DMS79 (cell line): ENCODE measurements around the gene LCORL.
"Not testable (repeated sequence)": the region's sequence is repeated elsewhere in the genome, so short reads cannot be mapped to it uniquely, and the experiment has no call there.

Experiments
- DNase-seq: peaks from one replicate; lab custom pipeline; 2025; lab: John Stamatoyannopoulos, UW

The LCORL gene

DNA sequence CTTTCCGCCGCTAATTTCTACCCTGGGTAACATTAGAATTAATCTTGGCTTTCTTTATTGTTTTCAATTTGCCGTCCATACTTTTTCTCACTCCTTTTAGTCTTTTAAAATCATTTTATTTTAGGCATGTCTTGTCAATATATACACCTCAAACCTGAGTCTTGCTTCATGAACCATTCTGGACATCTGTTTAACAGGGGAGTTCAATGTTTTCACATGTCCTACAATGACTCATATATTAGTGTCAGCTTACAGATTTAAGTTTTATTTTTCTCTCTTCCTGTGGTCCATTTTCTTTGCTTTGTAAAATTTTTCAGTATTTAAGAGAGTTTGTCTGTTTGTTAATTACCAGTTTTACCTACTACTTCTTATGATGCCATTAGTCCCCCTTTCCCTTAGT is 89.5 kb downstream of the LCORL start:
- DNase-seq = no peak

DNA sequence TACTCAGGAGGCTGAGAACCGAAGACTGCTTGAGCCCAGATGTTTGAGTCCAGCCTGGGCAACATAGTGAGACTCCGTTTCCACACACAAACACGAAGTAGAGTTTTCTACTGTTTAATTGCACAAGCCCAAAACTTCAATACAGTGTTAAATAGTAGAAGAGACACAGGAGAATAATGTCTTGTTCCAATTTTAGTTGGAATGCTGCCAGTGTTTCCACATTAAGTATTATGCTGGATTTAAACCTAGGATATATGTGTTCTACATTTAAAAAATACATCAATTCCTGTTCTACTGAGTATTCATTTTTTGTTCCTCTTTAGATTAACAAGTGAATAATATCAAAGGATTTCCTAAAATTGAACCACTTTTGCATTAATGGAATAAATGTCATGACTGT is 91.3 kb downstream of the LCORL start:
- DNase-seq = no peak

DNA sequence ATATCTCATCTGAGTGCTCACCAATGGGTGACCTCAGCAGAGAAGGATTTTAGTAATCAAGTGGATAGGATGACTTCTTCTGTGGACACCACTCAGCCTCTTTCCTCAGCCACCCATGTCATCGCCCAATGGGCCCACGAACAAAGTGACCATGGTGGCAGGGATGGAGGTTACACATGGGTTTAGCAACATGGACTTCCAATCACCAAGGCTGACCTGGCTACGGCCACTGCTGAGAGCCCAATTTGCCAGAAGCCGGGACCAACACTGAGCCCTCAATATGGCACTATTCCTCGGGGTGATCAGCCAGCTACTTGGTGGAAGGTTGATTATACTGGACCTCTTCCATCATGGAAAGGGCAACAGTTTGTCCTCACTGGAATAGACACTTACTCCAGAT is 97.4 kb downstream of the LCORL start:
- no peak for DNase-seq

DNA sequence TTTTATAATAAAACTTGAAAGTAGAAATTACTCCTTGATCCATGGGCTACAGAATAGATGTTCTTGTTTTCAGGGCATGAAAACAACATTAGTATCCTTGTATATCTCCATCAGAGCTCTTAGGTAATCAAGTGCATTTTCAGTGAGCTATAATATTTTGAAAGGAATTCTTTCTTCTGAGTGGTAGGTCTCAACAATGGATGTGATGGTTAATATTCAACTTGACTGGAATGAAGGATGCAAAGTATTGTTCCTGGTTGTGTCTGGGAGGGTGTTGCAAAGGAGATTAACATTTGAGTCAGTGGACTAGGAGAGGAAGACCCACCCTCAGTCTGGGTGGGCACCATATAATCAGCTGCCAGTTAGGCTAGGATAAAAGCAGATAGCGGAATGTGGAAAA is 100.1 kb downstream of the LCORL start:
- no peak for DNase-seq

DNA sequence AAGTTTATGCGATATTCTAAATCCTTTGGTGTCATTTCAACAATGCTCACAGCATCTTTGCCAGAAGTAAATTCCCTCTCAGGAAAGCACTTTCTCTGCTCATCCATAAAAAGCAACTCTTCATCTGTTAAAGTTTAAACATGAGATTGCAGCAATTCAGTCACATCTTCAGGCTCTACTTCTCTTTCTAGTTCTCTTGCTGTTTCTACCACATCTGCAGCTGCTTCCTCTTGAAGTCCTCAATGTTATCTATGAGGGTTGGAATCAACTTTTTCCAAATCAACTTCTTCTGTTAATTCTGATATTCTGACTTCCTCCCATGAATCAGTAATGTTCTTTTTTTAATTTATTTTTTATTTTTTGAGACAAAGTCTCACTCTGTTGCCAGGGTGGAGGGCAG is 100.9 kb downstream of the LCORL start:
- no peak for DNase-seq

DNA sequence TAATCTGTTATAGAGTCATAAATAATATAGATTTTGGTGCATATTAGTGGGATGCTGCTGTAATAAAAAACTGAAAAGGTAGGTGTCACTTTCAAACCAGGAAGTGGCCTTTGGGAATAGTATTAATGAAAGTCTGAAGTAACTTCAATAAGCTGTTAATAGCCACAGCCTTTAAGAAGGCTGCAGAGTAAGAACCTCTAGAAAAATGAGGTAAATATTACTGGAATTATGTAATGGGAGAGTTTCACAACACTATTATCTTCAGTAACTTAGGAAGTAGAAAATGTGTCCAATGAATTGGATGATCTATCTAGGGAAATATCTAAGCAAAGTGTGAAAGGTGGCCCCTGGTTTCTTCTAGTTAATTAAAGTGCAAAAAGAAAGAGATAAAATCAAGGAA is 106.1 kb downstream of the LCORL start:
- no peak for DNase-seq

DNA sequence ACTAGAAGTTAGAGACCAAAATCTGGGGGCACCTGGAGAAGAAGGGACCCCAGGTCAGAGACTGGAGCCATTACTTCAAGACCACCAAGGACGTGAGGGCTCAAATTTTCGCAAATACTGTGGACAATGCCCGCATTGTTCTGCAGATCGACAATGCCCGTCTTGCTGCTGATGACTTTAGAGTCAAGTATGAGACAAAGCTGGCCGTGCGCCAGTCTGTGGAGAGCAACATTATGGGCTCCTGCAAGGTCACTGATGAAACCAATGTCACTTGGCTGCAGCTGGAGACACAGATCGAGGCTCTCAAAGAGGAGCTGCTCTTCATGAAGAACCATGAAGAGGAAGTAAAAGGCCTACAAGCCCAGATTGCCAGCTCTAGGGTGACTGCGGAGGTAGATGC is 109.5 kb downstream of the LCORL start:
- DNase-seq = no peak

DNA sequence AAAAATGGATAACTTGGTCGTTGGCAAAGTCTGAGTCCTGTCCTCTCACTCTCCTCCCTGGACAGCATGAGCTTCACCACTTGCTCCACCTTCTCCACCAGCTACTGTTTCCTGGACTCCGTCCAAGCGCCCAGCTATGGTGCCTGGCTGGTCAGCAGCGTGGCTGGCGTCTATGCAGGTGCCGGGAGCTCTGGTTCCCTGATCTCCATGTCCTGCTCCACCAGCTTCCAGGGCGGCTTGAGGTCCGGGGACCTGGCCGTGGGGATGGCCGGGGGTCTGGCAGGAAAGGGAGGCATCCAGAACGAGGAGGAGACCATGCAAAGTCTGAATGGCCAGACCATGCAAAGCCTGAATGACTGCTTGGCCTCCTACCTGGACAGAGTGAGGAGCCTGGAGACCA is 109.9 kb downstream of the LCORL start:
- DNase-seq = no peak

DNA sequence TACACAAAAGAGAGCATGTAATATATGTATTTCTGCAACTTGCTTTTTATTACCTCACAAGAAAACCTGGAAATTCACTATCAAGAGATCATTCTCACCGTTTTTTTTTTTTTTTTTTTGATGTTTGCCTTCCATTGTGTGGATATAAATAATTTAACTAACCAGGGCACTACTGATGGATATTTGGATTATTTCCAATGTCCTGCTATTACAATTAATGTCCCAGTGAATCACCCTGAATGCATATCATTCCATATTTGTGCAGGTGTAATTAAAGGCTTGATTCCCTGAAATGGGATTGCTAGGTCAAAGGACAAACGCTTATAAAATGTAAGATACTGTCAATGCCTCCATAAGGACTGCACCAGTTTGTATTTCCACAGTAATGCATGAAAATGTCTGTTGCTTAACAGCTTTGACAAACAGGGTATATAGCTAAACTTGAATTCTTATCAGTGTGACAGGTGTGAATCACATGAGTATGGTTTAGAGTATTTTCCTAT is 123.0 kb downstream of the LCORL start:
- no peak for DNase-seq

DNA sequence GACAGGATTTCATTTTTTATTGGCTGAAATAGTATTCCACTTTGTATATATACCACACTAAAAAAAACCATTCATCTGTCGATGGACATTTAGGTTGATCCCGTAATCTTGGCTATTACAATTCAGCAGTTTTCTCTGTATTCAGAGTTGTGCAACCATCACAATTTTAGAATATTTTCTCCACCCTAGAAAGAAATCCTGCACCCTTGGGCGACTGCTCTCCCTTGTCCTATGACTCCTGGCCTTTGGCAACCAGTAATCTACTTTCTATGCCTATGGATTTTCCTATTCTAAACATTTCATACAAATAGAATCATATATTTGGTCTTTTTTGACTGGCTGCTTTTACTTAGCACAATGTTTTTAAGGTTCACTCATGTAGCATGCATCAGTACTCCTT is 126.1 kb downstream of the LCORL start:
- no peak for DNase-seq

DNA sequence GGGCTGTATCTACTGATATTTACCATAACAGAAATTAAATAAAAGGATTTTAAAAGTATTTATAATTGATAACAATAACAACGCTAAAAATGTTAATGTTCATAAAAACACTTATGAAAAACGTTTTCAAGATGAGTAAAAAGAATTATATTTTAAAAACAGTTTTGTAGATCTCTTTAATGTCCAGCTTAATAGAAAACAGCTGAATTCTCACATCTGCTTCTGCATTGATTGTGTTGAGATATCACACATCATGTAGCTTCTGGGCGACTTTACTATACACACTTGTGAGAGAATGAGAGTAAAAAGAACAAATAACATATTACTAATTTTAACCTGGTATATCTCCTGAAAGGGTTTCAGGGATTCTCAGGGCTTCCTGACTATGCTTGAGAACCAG is 127.1 kb downstream of the LCORL start:
- no peak for DNase-seq

DNA sequence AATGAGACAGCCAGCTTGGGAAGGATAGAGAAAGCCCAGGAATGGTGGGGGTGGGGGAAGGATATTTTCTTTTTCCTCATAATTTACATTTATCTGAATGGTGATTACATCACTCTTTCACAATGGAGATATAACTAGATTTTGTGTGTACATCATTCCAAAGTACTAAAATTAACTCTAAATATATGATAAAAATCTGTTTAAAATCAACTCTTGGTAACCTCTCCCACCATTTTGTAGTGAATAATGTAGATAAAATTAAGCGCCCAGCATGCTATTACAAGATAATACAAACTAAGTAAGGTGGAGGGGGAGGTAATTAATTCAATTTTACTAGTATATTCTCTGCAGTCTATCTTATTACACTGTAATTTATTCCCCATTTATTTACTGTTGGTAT is 131.9 kb downstream of the LCORL start:
- DNase-seq = no peak

DNA sequence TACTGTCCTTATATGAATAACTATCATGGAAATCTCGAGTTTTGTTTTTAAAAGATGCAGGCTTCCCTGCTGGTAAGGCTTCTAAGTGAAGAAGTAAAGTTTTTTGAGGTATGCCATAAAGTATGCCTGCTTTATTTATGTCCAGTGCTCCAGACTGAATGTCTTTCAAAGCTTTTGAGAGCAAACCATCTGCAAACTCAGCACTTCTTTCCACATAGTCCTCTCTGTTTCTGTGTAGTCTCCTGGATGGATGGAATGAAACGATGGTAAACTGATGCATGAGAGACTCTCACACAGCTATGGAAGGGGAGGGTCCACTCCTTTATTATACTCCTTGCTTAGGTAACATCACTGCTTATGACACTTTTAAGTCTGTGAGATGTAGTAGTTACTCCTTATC is 137.0 kb downstream of the LCORL start:
- DNase-seq = no peak

DNA sequence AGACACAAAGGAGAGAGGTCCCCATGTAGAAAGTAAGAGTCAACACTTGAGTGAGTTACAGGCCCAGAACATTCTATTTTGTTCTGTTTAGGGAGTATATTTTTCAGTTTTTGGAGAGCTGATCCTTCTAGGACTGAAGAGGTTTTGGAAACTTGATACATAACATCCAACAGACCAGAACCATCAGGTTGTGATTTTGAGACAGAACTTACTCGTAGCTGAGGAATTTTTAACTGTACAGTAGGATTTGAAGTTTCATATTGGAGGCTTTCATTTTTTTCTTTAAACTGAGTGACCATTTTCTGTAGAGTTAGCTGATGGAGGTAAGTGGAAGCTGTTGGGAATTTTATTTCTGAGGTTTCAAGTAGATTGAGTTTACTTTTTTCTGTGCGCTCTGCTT is 137.5 kb downstream of the LCORL start:
- DNase-seq = no peak

DNA sequence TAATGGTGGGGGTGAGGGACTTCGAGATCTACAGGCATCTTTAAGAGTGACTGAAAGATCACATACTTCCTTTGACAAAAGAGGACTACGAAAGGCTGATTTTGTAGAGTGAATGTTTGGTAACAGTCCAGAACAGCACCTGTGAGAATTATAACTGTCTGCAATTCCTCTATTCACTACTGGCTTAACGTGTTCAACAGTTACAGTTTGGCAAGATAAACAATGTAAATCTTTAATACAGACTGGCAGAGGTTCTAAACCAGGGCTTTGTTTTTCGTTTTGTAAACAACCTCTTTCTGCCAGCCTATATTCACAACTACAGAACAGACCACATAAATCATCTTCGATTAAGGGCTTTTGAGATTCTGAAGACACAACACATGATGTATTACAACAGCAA is 143.9 kb downstream of the LCORL start:
- no peak for DNase-seq

DNA sequence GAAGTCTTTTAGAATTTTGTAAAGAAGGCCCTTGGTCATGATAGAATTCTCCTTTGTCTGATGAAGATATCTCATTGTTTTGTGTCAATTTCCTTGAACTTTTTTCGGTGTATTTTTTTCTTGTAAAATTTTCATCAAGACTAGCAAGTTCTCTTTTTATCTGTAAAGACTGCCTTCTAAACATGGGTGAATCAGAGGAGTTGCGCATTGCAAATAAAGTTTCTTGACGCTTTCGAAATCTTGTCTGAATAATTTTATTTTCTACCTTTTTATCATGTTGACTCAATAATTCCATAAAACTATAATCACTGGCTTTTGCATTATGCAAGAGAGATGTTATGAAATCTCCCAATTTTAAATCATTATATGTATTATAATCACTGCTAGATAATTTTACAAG is 144.6 kb downstream of the LCORL start:
- DNase-seq = no peak

DNA sequence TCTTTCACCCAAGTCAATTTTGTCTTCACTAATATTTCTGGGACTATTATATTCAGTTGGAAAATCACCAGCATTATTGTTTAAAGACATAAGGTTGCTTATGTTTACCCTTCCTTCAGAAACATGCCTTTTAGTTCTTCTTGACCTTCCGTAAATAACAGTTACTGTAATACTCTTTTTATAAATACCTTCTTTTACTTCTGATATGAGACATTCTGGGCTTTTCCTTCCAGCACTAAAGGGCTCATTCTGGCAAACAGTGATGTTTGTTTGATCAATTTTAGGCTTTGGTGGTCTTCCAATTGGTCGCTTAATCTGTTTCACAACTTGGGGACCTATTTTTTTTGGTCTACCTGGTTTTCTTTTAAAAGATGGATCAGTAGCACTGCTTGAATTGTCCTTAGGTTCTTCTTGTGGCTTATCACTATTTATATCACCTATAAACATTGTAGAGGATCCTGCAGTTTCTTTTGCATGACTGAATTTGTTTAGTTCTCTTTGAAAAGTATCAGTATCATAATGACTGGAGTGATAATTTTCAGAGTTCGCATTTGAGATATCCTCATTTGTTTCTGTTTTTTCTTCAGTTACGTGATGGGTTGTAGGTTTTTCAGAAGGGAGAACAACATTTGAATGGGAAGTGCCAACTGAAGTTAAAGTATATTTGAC is 146.0 kb downstream of the LCORL start:
- no peak for DNase-seq

DNA sequence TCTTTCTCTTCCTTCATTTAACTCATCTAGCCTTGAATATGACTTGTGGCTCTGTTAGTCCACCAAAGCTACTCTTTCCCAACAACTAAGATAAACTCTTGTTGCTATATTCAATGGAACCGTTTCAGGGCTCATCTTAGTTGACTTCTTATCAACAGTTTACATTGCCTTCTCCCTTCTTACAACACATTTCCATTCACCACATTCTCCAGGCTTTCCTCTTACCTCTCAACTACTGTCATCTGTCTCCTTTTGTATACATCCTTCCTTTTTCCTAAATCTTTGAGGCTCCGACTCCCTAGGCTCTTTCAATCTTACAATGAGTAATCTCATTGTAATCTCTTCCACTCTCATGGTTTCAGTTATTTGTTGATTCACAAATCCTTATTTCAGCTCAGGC is 152.2 kb downstream of the LCORL start:
- DNase-seq = no peak

DNA sequence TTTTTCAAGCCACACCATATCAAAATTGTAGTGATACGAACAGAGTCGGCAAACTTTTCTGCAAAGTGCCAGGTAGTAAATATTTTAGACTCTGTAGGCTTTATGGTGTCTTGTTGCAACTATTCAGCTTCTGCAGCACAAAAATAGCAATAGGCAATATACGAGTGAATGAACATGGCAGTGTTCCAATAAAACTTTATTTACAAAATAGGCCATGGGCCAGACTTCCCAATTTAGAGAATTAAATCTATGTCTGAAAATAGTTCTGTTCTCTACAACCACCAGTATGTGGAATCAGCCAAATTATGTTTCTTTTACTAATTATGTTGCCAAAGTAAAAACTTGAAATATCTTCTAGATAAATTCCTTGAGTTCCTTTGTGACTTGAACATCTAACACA is 154.3 kb downstream of the LCORL start:
- no peak for DNase-seq

DNA sequence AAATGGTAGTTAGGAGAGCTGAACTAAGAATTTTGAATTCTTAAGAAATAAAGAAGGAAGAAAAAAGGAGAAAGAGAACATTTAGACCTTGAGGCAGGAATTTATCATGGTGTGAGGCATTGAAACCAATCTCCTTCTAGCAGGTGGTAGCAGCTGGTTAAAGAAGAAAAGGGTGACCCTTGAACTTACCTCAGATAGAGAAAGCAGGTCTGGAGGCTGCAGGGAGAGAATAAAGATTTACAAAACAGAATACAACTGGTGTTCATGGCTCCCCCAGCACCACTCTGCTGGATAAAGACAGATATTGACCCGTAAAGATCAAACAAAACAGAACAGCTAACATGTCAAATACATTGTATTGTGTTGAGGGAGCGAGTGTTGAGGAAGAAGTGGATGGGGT is 154.7 kb downstream of the LCORL start:
- DNase-seq = no peak

DNA sequence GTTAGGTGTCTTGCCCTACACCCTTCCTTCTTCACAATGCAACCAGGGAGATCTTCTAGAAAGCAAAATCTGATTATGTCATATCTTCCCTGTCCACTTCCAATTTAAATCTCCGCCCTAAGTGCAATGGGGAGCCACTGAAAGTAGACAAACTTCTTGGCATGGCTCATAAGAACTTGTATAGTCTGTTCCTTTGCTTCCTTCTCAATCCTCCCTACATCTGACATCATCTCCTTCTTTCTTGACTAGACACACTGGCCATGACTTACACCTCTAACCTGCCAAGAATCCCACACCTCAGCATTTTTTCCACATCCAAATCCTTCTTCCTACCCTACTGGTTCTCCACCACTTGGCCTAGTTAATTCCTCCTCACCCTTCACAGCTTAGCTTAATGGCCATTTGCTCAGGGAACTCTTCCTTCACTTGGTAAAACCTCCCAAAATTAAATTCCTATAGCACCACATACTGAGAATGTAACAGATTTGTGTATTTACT is 155.6 kb downstream of the LCORL start:
- DNase-seq = no peak

DNA sequence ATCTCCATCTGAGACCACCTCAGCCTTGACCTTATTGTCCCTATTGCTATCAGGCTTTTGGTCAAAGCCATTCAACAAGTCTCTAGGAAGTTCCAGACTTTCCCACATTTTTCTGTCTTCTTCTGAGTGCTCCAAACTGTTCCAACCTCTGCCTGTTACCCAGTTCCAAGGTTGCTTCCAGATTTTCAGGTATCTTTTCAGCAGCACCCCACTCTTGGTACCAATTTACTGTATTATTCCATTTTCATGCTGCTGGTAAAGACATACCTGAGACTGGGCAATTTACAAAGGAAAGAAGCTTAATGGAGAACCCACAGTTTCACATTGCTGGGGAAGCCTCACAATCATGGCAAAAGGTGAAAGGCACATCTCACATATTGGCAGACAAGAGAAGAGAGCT is 159.6 kb downstream of the LCORL start:
- DNase-seq = not testable (repeated sequence)

DNA sequence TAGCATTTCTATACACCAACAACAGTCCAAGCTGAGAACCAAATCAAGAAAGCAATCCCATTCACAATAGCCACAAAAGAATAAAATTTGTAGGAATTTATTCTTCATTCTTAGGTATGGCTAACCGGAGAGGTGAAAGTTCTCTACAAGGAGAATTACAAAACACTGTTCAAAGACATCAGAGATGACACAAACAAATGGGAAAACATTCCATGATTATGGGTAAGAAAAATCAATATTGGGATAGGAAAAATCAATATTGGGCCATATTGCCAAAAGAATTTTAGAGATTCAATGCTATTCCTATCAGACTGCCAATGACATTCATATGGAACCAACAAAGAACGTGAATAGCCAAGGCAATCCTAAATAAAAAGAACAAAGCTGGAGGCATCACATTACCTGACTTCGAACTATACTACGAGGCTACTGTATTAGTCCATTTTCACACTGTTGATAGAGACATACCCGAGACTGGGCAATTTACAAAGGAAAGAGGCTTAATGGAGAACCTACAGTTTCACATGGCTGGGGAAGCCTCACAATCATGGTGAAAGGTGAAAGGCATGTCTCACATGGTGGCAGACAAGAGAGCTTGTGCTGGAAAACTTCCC is 161.7 kb downstream of the LCORL start:
- no peak for DNase-seq

DNA sequence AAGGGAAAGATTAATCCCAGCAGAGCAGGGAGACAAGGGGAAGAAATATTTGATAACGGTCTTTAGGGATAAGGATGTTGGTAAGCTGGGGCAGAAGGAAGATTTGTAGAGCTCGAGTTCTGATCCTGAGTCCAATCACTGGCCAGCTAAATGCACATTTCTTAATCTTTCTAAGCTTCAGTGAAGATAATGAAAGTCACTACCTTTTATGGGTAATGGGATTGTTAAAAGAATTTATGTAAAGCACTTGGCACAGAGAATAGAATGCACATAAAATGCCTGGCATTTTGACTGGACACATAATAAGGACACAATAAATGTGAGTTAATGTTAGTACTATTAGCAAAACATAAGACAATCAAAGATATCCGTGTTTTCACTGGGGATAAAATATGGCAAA is 167.5 kb downstream of the LCORL start:
- DNase-seq = no peak
